ENCODE results near the gene SPON1.
"Not testable (repeated sequence)": the region's sequence is repeated elsewhere in the genome, so short reads cannot be mapped to it uniquely, and the experiment has no call there.

The SPON1 gene

GRCh38 chr11:14273895-14274294, 311.4 kb downstream of the SPON1 start:
- no peak for DNase-seq (ENCODE audit: low spot score)

GRCh38 chr11:14275076-14275475, 312.6 kb downstream of the SPON1 start:
- no peak for TF ChIP-seq CTCF (IDR thresholded peaks at IDR 0.05; ENCODE audit: extremely low read depth, missing control alignments)
- DNase-seq (ENCODE audit: low spot score), result no peak

More at GRCh38 chr11:14273895-14274294, 311.4 kb downstream of the SPON1 start:
- no peak for TF ChIP-seq CTCF (IDR thresholded peaks at IDR 0.05; ENCODE audit: extremely low read depth, missing control alignments)

- not testable (repeated sequence) for DNase-seq (ENCODE audit: low spot score)
These were observed 316.3 kb downstream of the SPON1 start for GRCh38 chr11:14278869-14279268.

- no peak for DNase-seq (ENCODE audit: low spot score)
- no peak for TF ChIP-seq CTCF (IDR thresholded peaks at IDR 0.05; ENCODE audit: extremely low read depth, missing control alignments)
These were observed 325.8 kb downstream of the SPON1 start for GRCh38 chr11:14288189-14288935.

- no peak for DNase-seq (ENCODE audit: low spot score)
- TF ChIP-seq CTCF (IDR thresholded peaks at IDR 0.05; ENCODE audit: extremely low read depth, missing control alignments), result no peak
These were observed 327.9 kb downstream of the SPON1 start for GRCh38 chr11:14290422-14290821.

- no peak for TF ChIP-seq CTCF (IDR thresholded peaks at IDR 0.05; ENCODE audit: extremely low read depth, missing control alignments)
- no peak for DNase-seq (ENCODE audit: low spot score)
These were observed 337.4 kb downstream of the SPON1 start for GRCh38 chr11:14299921-14300320.

- DNase-seq (ENCODE audit: low spot score), result peak; percentile 41
- peak; percentile 46 for TF ChIP-seq CTCF (IDR thresholded peaks at IDR 0.05; ENCODE audit: extremely low read depth, missing control alignments)
These were observed 338.3 kb downstream of the SPON1 start for GRCh38 chr11:14300661-14301304.

Data from GM20000 (cell line).